NCI-H2227 (cell line): ENCODE measurements around the gene COL25A1.

Experiments
- DNase-seq: peaks from one replicate; lab custom pipeline; 2025; ENCODE audit not compliant: unreplicated experiment; lab: John Stamatoyannopoulos, UW

Gene COL25A1

GRCh38 chr4:108926061-108926460 is 376.4 kb downstream of the COL25A1 start:
- DNase-seq = no peak

GRCh38 chr4:108922191-108922590 is 380.3 kb downstream of the COL25A1 start:
- no peak for DNase-seq

- DNase-seq = no peak
Observed at GRCh38 chr4:108920395-108921087, 381.9 kb downstream of the COL25A1 start.

GRCh38 chr4:108919226-108919893 is 383.1 kb downstream of the COL25A1 start:
- no peak for DNase-seq

- DNase-seq = no peak
Observed at GRCh38 chr4:108917255-108917654, 385.2 kb downstream of the COL25A1 start.

- DNase-seq = no peak
Observed at GRCh38 chr4:108916638-108917037, 385.8 kb downstream of the COL25A1 start.

GRCh38 chr4:108906866-108907367 is 395.5 kb downstream of the COL25A1 start:
- no peak for DNase-seq

GRCh38 chr4:108906006-108906405 is 396.5 kb downstream of the COL25A1 start:
- no peak for DNase-seq

GRCh38 chr4:108903464-108904221 is 398.8 kb downstream of the COL25A1 start:
- no peak for DNase-seq

- no peak for DNase-seq
Observed at GRCh38 chr4:108902769-108903168, 399.7 kb downstream of the COL25A1 start.

- no peak for DNase-seq
Observed at GRCh38 chr4:108901291-108901690, 401.2 kb downstream of the COL25A1 start.

GRCh38 chr4:108900018-108900580 is 402.4 kb downstream of the COL25A1 start:
- no peak for DNase-seq

GRCh38 chr4:108893468-108893867 is 409.0 kb downstream of the COL25A1 start:
- DNase-seq = no peak

- DNase-seq = no peak
Observed at GRCh38 chr4:108891896-108892590, 410.4 kb downstream of the COL25A1 start.

- no peak for DNase-seq
Observed at GRCh38 chr4:108890484-108890881, 412.0 kb downstream of the COL25A1 start.

- DNase-seq = no peak
Observed at GRCh38 chr4:108889696-108890483, 412.6 kb downstream of the COL25A1 start.

- DNase-seq = no peak
Observed at GRCh38 chr4:108888769-108889168, 413.7 kb downstream of the COL25A1 start.

GRCh38 chr4:108887034-108887433 is 415.4 kb downstream of the COL25A1 start:
- no peak for DNase-seq

GRCh38 chr4:108885211-108885610 is 417.2 kb downstream of the COL25A1 start:
- no peak for DNase-seq

- DNase-seq = no peak
Observed at GRCh38 chr4:108884596-108884995, 417.9 kb downstream of the COL25A1 start.
